Calu3 (cell line): ENCODE measurements around the gene NTM. TPM values are rescaled to one million over a fixed set of nuclear protein-coding genes. Genes with fewer than 3 reads are reported as not detected.

Experiments used
- BruUV-seq: library from RNA; stranded (reverse); fragments of 400-500 nt; replicated peaks from 2 replicates; lab custom pipeline; 2021; lab: Mats Ljungman, UMichigan
- CTCF ChIA-PET: fragments of 300-600 bp; sonication (Branson Sonifier 250); formaldehyde crosslinking; loops from one replicate; lab custom pipeline; 2022; ENCODE audit warnings: antibody characterized with exemption; lab: Charles Lee
- DNase-seq: peaks from one replicate; pipeline ENCODE4 v3.0.0; 2022
- H3K27ac Mint-ChIP-seq: one replicate; pipeline ENCODE4 v1.8.0; 2022; ENCODE audit warnings: mixed read lengths; ENCODE audit not compliant: unreplicated experiment
- H3K27me3 Mint-ChIP-seq: one replicate; pipeline ENCODE4 v1.8.0; 2022; ENCODE audit warnings: mixed read lengths; ENCODE audit not compliant: unreplicated experiment
- H3K36me3 Mint-ChIP-seq: one replicate; pipeline ENCODE4 v1.8.0; 2022; ENCODE audit warnings: mild to moderate bottlenecking, moderate library complexity, mixed read lengths; ENCODE audit not compliant: insufficient read depth, unreplicated experiment
- H3K4me1 Mint-ChIP-seq: one replicate; pipeline ENCODE4 v1.8.0; 2022; ENCODE audit warnings: mild to moderate bottlenecking, low read depth, mixed read lengths; ENCODE audit not compliant: unreplicated experiment
- H3K4me3 Mint-ChIP-seq: one replicate; pipeline ENCODE4 v1.8.0; 2022; ENCODE audit warnings: mild to moderate bottlenecking, low read depth, moderate library complexity, mixed read lengths; ENCODE audit not compliant: unreplicated experiment
- H3K9me3 Mint-ChIP-seq: one replicate; pipeline ENCODE4 v1.8.0; 2022; ENCODE audit warnings: low read depth, mixed read lengths; ENCODE audit not compliant: unreplicated experiment
- CTCF ChIP-seq: fragments of 200-600 bp; IDR thresholded peaks from one replicate; pipeline ENCODE4 v1.8.0; 2022; ENCODE audit warnings: antibody characterized with exemption; ENCODE audit not compliant: unreplicated experiment
- intact Hi-C: fragments of 100-400 bp; cut with micrococcal nuclease; formaldehyde crosslinking; loops from one replicate; pipeline ENCODE4 v1.10.0; 2022; ENCODE audit not compliant: unreplicated experiment
- total RNA-seq: library from RNA; stranded (reverse); gene quantifications from 2 replicates; pipeline ENCODE4 v1.2.3, GENCODE V29; 2022

NTM gene
- total RNA-seq, 1 experiment from 2014 or later = not detected

DNA sequence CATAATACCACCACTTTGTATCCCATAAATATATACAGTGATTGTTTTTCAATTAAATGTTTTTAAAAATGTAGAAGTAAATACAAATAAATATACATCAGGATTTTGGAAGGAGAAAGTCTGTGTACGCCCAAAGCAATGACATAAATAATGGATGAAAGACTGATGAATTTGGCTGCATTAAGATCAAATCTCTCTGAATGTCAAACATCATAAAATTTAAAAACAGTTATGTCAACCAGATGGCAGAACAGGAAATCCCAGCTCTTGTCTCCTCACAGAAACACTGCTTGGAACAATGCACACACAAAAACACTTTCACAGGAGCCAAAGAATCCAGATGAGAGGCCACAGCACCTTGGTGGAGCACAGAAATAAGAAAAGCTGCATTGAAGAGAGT, 332.9 kb downstream of the NTM start:
- H3K9me3 Mint-ChIP-seq = peaks cover 22% of the 10 kb centered on the region
- no peak overlapping the region for H3K27ac Mint-ChIP-seq
- BruUV-seq = no TSS peak
- intact Hi-C loops = no loop called here
- CTCF ChIA-PET = no interaction called here
- TF ChIP-seq CTCF = no peak
- no peak for DNase-seq
- H3K27me3 Mint-ChIP-seq = no peaks in the 10 kb centered on the region
- no peaks in the 10 kb centered on the region for H3K4me1 Mint-ChIP-seq
- no peaks in the 10 kb centered on the region for H3K36me3 Mint-ChIP-seq
- no peak overlapping the region for H3K4me3 Mint-ChIP-seq

DNA sequence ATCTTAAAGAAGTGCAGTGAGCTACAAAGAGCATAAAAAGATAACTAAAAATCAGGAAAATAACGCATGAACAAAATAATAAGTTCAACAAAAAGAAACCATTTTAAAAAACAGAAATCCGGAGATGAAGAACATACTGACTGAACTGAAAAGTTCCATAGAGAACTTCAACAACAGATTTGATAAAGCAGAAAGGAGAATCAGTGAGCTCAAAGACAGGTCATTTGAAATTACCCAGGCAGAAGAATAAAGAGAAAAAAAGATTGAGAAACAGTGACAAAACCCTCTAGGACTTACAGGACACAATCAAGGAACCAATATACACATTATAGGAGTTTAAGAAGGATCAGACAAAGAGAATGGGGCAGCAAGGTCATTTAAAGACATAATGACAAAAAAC, 334.3 kb downstream of the NTM start:
- Mint-ChIP-seq H3K27me3 (no peaks in the 10 kb centered on the region), H3K4me3 (no peak overlapping the region), H3K36me3 (no peaks in the 10 kb centered on the region), H3K9me3 (peaks cover 28% of the 10 kb centered on the region), H3K4me1 (no peaks in the 10 kb centered on the region), H3K27ac (no peak overlapping the region)
- no peak for DNase-seq
- TF ChIP-seq CTCF = no peak
- intact Hi-C loops = no loop called here
- CTCF ChIA-PET = no interaction called here
- no TSS peak for BruUV-seq

DNA sequence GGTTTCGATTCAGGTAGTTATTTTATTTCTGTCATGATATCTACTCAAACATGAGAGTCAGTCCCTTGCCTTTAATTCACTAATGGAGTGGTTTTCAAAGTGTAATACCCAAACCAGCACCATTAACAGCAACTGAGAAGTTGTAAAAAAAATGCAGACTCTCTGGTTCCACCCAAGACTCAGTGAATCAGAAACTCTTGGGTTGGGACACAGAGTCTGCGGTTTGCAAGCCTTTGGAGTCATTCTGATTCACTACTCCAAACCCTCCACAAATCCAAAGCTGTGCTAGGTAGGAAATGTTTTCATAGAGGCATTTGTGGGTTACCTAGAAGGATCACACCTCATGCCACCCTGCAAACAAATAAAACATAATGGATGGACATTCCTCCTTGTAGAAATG, 340.1 kb downstream of the NTM start:
- intact Hi-C loops = no loop called here
- Mint-ChIP-seq H3K27me3 (no peaks in the 10 kb centered on the region), H3K4me3 (no peak overlapping the region), H3K36me3 (no peaks in the 10 kb centered on the region), H3K9me3 (peaks cover 22% of the 10 kb centered on the region), H3K4me1 (no peaks in the 10 kb centered on the region), H3K27ac (no peak overlapping the region)
- CTCF ChIA-PET = no interaction called here
- no peak for TF ChIP-seq CTCF
- no peak for DNase-seq
- BruUV-seq = no TSS peak

GRCh38 chr11:131712897-131713296, 342.5 kb downstream of the NTM start:
- CTCF ChIA-PET = no interaction called here
- intact Hi-C loops = no loop called here
- H3K27ac Mint-ChIP-seq = no peak overlapping the region
- no TSS peak for BruUV-seq
- H3K4me3 Mint-ChIP-seq = no peak overlapping the region
- no peaks in the 10 kb centered on the region for H3K27me3 Mint-ChIP-seq
- H3K36me3 Mint-ChIP-seq = no peaks in the 10 kb centered on the region
- H3K9me3 Mint-ChIP-seq = peaks cover 19% of the 10 kb centered on the region
- no peak for TF ChIP-seq CTCF
- no peak for DNase-seq
- no peaks in the 10 kb centered on the region for H3K4me1 Mint-ChIP-seq
